Mononuclear cell (primary cell): ENCODE measurements around the gene TMEM184C. TPM values are rescaled to one million over a fixed set of nuclear protein-coding genes. Genes with fewer than 3 reads are reported as not detected.

Experiments
- H3K27me3 ChIP-seq: 2 replicates; pipeline ENCODE4 v1.6.0; 2011; ENCODE audit warnings: low read length, control low read depth; ENCODE audit not compliant: insufficient read depth
- H3K4me1 ChIP-seq: 2 replicates; pipeline ENCODE4 v1.5.1; 2011; ENCODE audit warnings: mild to moderate bottlenecking, low read length, control low read depth; ENCODE audit not compliant: insufficient read depth
- H3K4me3 ChIP-seq: 2 replicates; pipeline ENCODE4 v1.5.1; 2011; ENCODE audit warnings: mild to moderate bottlenecking, low read length, moderate library complexity
- H3K9me3 ChIP-seq: 2 replicates; pipeline ENCODE4 v1.5.1; 2011; ENCODE audit warnings: low read depth, mild to moderate bottlenecking, control low read depth, low read length
- total RNA-seq: library from RNA; depleted of rRNA; stranded (reverse); fragments of >200 nt; gene quantifications from one replicate; pipeline ENCODE4 v1.2.3, GENCODE V29; 2012

Gene TMEM184C
- total RNA-seq, 1 donor: 26.0 TPM

DNA sequence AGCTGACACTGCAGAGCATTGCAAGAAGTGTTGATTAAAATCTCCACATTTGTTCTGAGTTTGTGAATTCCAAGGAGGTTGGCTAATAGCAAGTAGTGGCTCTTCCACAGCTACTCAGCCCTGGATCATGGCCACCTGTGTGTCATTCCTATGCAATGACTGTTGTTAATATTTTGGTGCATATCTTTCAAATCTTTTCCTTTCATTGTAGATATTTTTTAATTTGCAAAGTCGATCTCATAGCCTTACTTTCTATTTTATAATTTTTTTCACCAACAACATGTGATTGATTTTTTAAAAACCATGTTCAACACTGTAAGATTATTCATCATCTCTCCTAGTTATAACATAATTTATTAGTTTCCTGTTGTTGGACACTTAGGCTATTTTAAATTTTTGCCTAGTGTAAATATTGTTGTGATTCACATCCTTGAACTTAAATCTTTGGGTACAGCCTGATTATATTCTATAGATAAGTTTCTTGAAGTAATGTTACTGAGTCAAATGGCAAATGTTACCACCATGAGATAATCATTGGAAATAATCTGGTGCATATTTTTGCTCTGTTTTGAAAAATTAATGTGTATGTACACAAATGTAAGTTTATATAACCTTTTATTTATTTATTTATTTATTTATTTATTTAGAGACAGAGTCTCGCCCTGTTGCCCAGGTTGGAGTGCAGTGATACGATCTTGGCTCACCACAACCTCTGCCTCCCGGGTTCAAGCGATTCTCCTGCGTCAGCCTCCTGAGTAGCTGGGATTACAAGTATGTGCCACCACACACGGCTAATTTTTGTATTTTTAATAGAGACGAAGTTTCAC is 97.6 kb downstream of the TMEM184C start:
- H3K27me3 ChIP-seq: no peaks in the 10 kb centered on the region
- H3K4me1 ChIP-seq: no peaks in the 10 kb centered on the region
- H3K4me3 ChIP-seq: no peak overlapping the region
- H3K9me3 ChIP-seq: no peaks in the 10 kb centered on the region

DNA sequence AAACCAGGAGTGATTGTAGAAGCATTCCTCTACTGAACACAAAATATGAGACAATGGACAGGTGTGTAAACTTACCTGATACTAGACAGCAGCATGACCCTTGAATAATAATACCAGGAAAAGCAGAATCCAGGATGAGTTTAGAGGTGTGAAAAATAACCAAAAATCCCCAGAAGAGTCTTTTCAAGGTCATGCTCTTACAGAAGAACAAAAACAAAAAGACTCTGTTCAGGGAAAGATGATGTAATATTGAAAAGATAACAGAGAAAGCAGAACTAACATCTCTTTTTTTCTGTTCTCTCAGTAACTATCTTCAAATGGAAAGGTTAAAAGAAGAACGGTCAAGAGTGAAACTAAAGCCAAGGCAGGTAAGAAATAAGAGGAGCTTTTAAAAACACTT is 100.7 kb downstream of the TMEM184C start:
- H3K4me3 ChIP-seq: no peak overlapping the region
- no peaks in the 10 kb centered on the region for H3K4me1 ChIP-seq

More for the DNA sequence above, 100.7 kb downstream of the TMEM184C start:
- no peaks in the 10 kb centered on the region for H3K9me3 ChIP-seq
- H3K27me3 ChIP-seq: no peaks in the 10 kb centered on the region

Other genes starting within 250 kb of the TMEM184C start
- gene EDNRA, start 136.3 kb upstream of the TMEM184C start, total RNA-seq: under 0.01 TPM
- gene PRMT9, start 66.8 kb downstream of the TMEM184C start, total RNA-seq: 19.3 TPM
- 10.6 TPM for gene ARHGAP10, start 114.7 kb downstream of the TMEM184C start, total RNA-seq